Upper lobe of left lung (tissue), 4 donors: Measurements from ENCODE around the gene ANO2.

Experiments used
- CTCF ChIP-seq, 6 experiments: fragments of 450-650 bp in 4 of 6; fragments of 200-600 bp in 2 of 6; sonication (generic) in 2 of 6; IDR thresholded peaks; one replicate each; pipeline ENCODE4 v1.5.1; 2016 to 2019; ENCODE audit warnings: antibody characterized with exemption in 6 of 6
- EP300 ChIP-seq, 4 donors: sonication (generic); formaldehyde crosslinking; IDR thresholded peaks; one replicate each; pipeline ENCODE4 v1.5.1; 2017; ENCODE audit warnings: antibody characterized with exemption in 4 of 4, control low read depth in 2 of 4
- POLR2A ChIP-seq, 4 donors: fragments of 450-650 bp; IDR thresholded peaks; one replicate each; pipeline ENCODE4 v1.5.1; 2016 to 2017; ENCODE audit warnings: antibody characterized with exemption in 4 of 4, mild to moderate bottlenecking in 2 of 4
- POLR2AphosphoS5 ChIP-seq, 2 donors: sonication (generic); formaldehyde crosslinking; IDR thresholded peaks; one replicate each; pipeline ENCODE4 v1.5.1; 2017; ENCODE audit warnings: antibody characterized with exemption in 2 of 2

GRCh38 chr12:5988088-5988487 lies 43.0 kb upstream of the ANO2 start:
- TF ChIP-seq CTCF (IDR thresholded peaks at IDR 0.05) = no peak
- TF ChIP-seq POLR2A (IDR thresholded peaks at IDR 0.05) = no peak
- TF ChIP-seq POLR2AphosphoS5 (IDR thresholded peaks at IDR 0.05) = no peak
- TF ChIP-seq EP300 (IDR thresholded peaks at IDR 0.05) = no peak
